Measurements from ENCODE around the gene YAF2. TPM values are rescaled to one million over a fixed set of nuclear protein-coding genes. Genes with fewer than 3 reads are reported as not detected.
A peak's percentile ranks its signal among the peaks of the same experiment; 100 is the strongest.

The YAF2 gene
- total and polyA plus RNA-seq, 2 of the 13 experiments (the other 11 are each of a cell fraction or from before 2014, with no cell fraction given) = 8.4 to 11.7 TPM

DNA sequence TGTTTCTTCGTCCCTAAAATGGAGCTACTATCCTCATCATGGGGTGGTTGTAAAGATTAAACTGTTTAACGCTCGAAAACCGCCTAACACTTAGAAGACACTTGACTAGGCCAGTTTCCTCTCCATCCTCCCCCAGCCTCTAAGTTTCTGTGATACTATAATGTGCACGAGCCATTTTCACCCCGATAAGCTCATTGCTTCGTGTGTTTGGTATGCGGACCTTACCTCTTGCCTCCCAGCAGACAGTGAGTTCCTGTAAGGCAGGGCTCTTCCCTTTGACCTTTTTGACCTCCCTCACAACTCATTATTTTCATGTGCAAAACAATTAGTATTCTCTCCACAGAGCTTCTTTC is 92.9 kb downstream of the YAF2 start (continued):
- no peak for TF ChIP-seq SMAD1 (CRISPR knock-in tag; IDR thresholded peaks at IDR 0.05; ENCODE audit: borderline replicate concordance, low read depth)
- 0 out of 2 replicates have a peak, but pooled peaks have one; percentile 18 for TF ChIP-seq ZNF557 (CRISPR knock-in tag; IDR thresholded peaks at IDR 0.05)
- 0 out of 2 replicates have a peak, but pooled peaks have one; percentile 9 for TF ChIP-seq ZFP90 (CRISPR knock-in tag; IDR thresholded peaks at IDR 0.05; ENCODE audit: borderline replicate concordance)
- no peak for TF ChIP-seq XRCC5 (optimal IDR thresholded peaks at IDR 0.05; ENCODE audit: low read length)
- no peak for TF ChIP-seq HOXA5 (CRISPR knock-in tag; IDR thresholded peaks at IDR 0.05)
- peak; percentile 10; the same call in 1 of the 2 replicates for TF ChIP-seq NKX3-1 (CRISPR knock-in tag; IDR thresholded peaks at IDR 0.05)
- 0 out of 2 replicates have a peak, but pooled peaks have one; percentile 9 for TF ChIP-seq ZNF256 (CRISPR knock-in tag; conservative IDR thresholded peaks at IDR 0.05)
- TF ChIP-seq, protein P1, sequence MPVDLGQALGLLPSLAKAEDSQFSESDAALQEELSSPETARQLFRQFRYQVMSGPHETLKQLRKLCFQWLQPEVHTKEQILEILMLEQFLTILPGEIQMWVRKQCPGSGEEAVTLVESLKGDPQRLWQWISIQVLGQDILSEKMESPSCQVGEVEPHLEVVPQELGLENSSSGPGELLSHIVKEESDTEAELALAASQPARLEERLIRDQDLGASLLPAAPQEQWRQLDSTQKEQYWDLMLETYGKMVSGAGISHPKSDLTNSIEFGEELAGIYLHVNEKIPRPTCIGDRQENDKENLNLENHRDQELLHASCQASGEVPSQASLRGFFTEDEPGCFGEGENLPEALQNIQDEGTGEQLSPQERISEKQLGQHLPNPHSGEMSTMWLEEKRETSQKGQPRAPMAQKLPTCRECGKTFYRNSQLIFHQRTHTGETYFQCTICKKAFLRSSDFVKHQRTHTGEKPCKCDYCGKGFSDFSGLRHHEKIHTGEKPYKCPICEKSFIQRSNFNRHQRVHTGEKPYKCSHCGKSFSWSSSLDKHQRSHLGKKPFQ (CRISPR knock-in tag; IDR thresholded peaks at IDR 0.05; ENCODE audit: insufficient replicate concordance) = peak; percentile 81
- peak; percentile 57 for TF ChIP-seq NR2F6 (IDR thresholded peaks at IDR 0.05)
- no peak for TF ChIP-seq NR2F6 (CRISPR knock-in tag; IDR thresholded peaks at IDR 0.05)
- 0 out of 2 replicates have a peak, but pooled peaks have one; percentile 4 for TF ChIP-seq MYNN (CRISPR knock-in tag; IDR thresholded peaks at IDR 0.05; ENCODE audit: low read depth)

DNA sequence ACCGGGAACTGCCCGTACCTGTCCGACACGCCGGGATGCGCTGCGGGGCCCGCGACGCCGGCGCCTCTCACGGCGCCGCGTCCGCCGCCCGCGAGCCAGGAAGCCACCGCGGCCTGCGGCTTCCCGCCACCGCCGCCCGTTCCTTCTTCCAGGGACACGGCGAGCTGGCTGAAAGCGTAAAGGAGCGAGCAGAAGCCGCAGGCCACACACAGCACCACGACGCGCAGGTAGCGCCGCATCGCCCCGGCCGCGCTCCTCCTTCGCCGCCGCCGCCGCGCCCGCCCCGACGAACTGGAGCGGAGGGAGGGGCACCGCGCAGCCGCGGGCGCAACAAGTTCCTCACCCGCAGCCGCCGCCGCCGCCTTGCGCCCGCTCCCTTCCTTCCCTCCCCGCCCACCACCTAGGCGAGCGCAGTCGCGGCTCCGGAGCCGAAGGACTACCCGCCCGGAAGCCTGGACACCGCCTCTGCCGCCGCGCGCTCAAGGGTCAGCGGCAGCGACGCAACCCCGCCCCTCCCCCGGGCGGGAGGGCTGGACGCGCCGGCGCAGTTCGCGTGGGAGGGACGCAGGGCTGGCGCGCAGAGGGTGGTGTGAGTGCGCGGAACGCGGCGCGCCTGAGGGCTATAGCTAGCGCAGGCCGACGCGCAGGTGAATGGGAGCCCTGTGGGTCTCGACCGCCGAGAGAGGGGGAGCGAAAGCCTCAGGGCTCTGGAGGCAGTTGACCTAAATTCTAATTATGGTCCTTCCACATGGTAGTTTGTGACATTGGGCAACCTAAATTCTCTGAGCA is 93.4 kb downstream of the YAF2 start, which contains the start of gene GXYLT1:
GXYLT1 (minus strand) TSS at position 467 of the 789 bp plus-strand sequence; CDS start at position 239, 228 bp downstream.
- intact Hi-C loops (cut with micrococcal nuclease; ENCODE audit: unreplicated experiment) = loop anchor here (5.0 kb wide), 1 partner anchor 93 kb away; the partner anchor contains the start of gene YAF2
- H3K79me2 ChIP-seq (ENCODE audit: insufficient read depth, low read length) = peaks cover 42% of the 10 kb centered on the region
- peak within 1 kb of the TSS; percentile 79 to 85 (median 83) for H3K4me3 ChIP-seq (replicated peaks in 1 of 3; ENCODE audit: insufficient read depth in 1 of 3, low read depth in 2 of 3, low read length in 3 of 3)
- no peaks in the 10 kb centered on the region for H3K27me3 ChIP-seq (ENCODE audit: control insufficient read depth in 1 of 2, insufficient read depth in 2 of 2, low read length in 2 of 2)
- peak within 1 kb of the TSS; percentile 88 for H2AFZ ChIP-seq (ENCODE audit: low read length)
- in situ Hi-C loops (cut with HindIII; ENCODE audit: extremely low pct_ligation_motif_present, low pct_unique_long_range_greater_than_20kb) = no loop called here
- peak within 1 kb of the TSS; percentile 80 for H3K27ac ChIP-seq (ENCODE audit: extremely low read length, insufficient read depth, low read length)
- 14% methylated on average over 14 of the region's 106 CpGs for WGBS (ENCODE audit: low lambda C conversion rate)
- H3K4me2 ChIP-seq (ENCODE audit: low read depth, low read length) = peak within 1 kb of the TSS; percentile 94
- BruUV-seq (replicated peaks) = no TSS peak
- ChIA-PET POLR2A (interaction anchor here (1.0 kb wide), 2 partner anchors 10 to 91 kb away, joined by 3 to 4 read pairs; no protein-coding TSS in a partner anchor), CTCF (ENCODE audit: low intra/inter-chr PET ratio, low total read pairs) (no interaction called here)
- H3K4me1 ChIP-seq (ENCODE audit: insufficient read depth, low read length) = peaks cover 49% of the 10 kb centered on the region
- no peaks in the 10 kb centered on the region for H3K9me3 ChIP-seq (ENCODE audit: low read length)
- H3K36me3 ChIP-seq (replicated peaks in 1 of 2; ENCODE audit: control insufficient read depth in 1 of 2, insufficient read depth in 2 of 2, low read length in 2 of 2) = no peaks in the 10 kb centered on the region
- FAIRE-seq (peak; percentile 30), DNase-seq (ENCODE audit: low spot score) (peak; percentile 79), ATAC-seq (peak; percentile 94)
- peak within 1 kb of the TSS; percentile 79 for H3K9ac ChIP-seq (ENCODE audit: insufficient read depth, low read depth, low read length)
- peaks cover 21% of the 10 kb centered on the region for H4K20me1 ChIP-seq (ENCODE audit: insufficient read depth, low read length)
- TF ChIP-seq, protein P2, sequence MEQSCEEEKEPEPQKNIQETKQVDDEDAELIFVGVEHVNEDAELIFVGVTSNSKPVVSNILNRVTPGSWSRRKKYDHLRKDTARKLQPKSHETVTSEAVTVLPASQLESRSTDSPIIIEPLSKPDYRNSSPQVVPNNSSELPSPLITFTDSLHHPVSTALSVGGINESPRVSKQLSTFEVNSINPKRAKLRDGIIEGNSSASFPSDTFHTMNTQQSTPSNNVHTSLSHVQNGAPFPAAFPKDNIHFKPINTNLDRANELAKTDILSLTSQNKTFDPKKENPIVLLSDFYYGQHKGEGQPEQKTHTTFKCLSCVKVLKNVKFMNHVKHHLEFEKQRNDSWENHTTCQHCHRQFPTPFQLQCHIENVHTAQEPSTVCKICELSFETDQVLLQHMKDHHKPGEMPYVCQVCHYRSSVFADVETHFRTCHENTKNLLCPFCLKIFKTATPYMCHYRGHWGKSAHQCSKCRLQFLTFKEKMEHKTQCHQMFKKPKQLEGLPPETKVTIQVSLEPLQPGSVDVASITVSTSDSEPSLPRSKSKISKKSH (CRISPR knock-in tag; IDR thresholded peaks at IDR 0.05; ENCODE audit: borderline replicate concordance) = 0 out of 2 replicates have a peak, but pooled peaks have one; percentile 72
- TF ChIP-seq ZNF816 (CRISPR knock-in tag; IDR thresholded peaks at IDR 0.05; ENCODE audit: borderline replicate concordance) = no peak; the same call in 1 of the 2 replicates
- TF ChIP-seq, protein P3, sequence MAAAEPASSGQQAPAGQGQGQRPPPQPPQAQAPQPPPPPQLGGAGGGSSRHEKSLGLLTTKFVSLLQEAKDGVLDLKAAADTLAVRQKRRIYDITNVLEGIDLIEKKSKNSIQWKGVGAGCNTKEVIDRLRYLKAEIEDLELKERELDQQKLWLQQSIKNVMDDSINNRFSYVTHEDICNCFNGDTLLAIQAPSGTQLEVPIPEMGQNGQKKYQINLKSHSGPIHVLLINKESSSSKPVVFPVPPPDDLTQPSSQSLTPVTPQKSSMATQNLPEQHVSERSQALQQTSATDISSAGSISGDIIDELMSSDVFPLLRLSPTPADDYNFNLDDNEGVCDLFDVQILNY (CRISPR knock-in tag; conservative IDR thresholded peaks at IDR 0.05) = no peak; the same call in 1 of the 2 replicates
- no peak for TF ChIP-seq ZNF335 (CRISPR knock-in tag; IDR thresholded peaks at IDR 0.05)
- peak; percentile 33; the same call in 1 of the 2 replicates for TF ChIP-seq NCOR1 (IDR thresholded peaks at IDR 0.05; ENCODE audit: borderline replicate concordance, low read length)
- no peak for TF ChIP-seq ZNF577 (CRISPR knock-in tag; IDR thresholded peaks at IDR 0.05; ENCODE audit: borderline replicate concordance, low read depth)
- no peak; the same call in 1 of the 2 replicates for TF ChIP-seq FOXO1 (CRISPR knock-in tag; IDR thresholded peaks at IDR 0.05)
- no peak for TF ChIP-seq ZKSCAN5 (CRISPR knock-in tag; IDR thresholded peaks at IDR 0.05)
- 0 out of 2 replicates have a peak, but pooled peaks have one; percentile 27 for TF ChIP-seq ZNF205 (CRISPR knock-in tag; IDR thresholded peaks at IDR 0.05)

Data from HepG2 (cell line).